Spleen (tissue), 7 donors: Measurements from ENCODE around the gene GPR6.

Experiments used
- CTCF ChIP-seq, 11 experiments: fragments of 200-600 bp in 7 of 11; fragments of 450-650 bp in 4 of 11; sonication (generic) in 4 of 11; IDR thresholded peaks in 8 of 11; conservative IDR thresholded peaks in 3 of 11; 1 replicate in 7 of 11; 2 replicates in 4 of 11; pipeline versions ENCODE4 v1.4.0 to v1.8.0; 2016 to 2021; ENCODE audit warnings: antibody characterized with exemption in 11 of 11, inconsistent platforms in 4 of 11, mild to moderate bottlenecking in 1 of 11
- POLR2A ChIP-seq, 3 donors: fragments of 450-650 bp; IDR thresholded peaks; one replicate each; pipeline ENCODE4 v1.5.1; 2017; ENCODE audit warnings: antibody characterized with exemption in 3 of 3, mild to moderate bottlenecking in 1 of 3
- POLR2AphosphoS5 ChIP-seq, 3 donors: sonication (generic); formaldehyde crosslinking; IDR thresholded peaks; one replicate each; pipeline ENCODE4 v1.5.1; 2017; ENCODE audit warnings: antibody characterized with exemption in 3 of 3
- donor health status: DM: no; HTN: no; CAD: no; lungs with moderate emphysema.
- donor health status: DM: no; HTN: no; CAD: no.
- donor health status: DM: no; HTN: no; CAD: no.

GRCh38 chr6:109991201-109992101 is 13.3 kb downstream of the GPR6 start:
- TF ChIP-seq CTCF (IDR thresholded peaks at IDR 0.05 in 8 of 11, conservative IDR thresholded peaks at IDR 0.05 in 3 of 11) (no peak), POLR2A (IDR thresholded peaks at IDR 0.05) (no peak), POLR2AphosphoS5 (IDR thresholded peaks at IDR 0.05) (no peak)
